ENCODE results near the gene BST1. TPM values are rescaled to one million over a fixed set of nuclear protein-coding genes. Genes with fewer than 3 reads are reported as not detected.

The BST1 gene
- total RNA-seq, 1 donor from 2014 or later: not detected

GRCh38 chr4:15718465-15718864 is 15.6 kb downstream of the BST1 start:
- Mint-ChIP-seq H3K27me3 (ENCODE audit: unreplicated experiment) (no peaks in the 10 kb centered on the region), H3K4me1 (ENCODE audit: low read depth, unreplicated experiment) (no peaks in the 10 kb centered on the region), H3K9me3 (ENCODE audit: unreplicated experiment) (no peaks in the 10 kb centered on the region), H3K36me3 (ENCODE audit: unreplicated experiment) (no peaks in the 10 kb centered on the region), H3K27ac (ENCODE audit: unreplicated experiment) (no peak overlapping the region), H3K4me3 (ENCODE audit: unreplicated experiment) (no peak overlapping the region)
- no peak for TF ChIP-seq CTCF (IDR thresholded peaks at IDR 0.05; ENCODE audit: partially characterized antibody, unreplicated experiment)
- DNase-seq: no peak

- no peak overlapping the region for H3K4me3 Mint-ChIP-seq (ENCODE audit: unreplicated experiment)
- no peak for DNase-seq
- no peaks in the 10 kb centered on the region for H3K27me3 Mint-ChIP-seq (ENCODE audit: unreplicated experiment)
- no peak overlapping the region for H3K27ac Mint-ChIP-seq (ENCODE audit: unreplicated experiment)
- H3K9me3 Mint-ChIP-seq (ENCODE audit: unreplicated experiment): no peaks in the 10 kb centered on the region
- H3K4me1 Mint-ChIP-seq (ENCODE audit: low read depth, unreplicated experiment): no peaks in the 10 kb centered on the region
- H3K36me3 Mint-ChIP-seq (ENCODE audit: unreplicated experiment): no peaks in the 10 kb centered on the region
- no peak for TF ChIP-seq CTCF (IDR thresholded peaks at IDR 0.05; ENCODE audit: partially characterized antibody, unreplicated experiment)
These were observed 16.1 kb downstream of the BST1 start for GRCh38 chr4:15718959-15719358.

- H3K4me3 Mint-ChIP-seq (ENCODE audit: unreplicated experiment): no peak overlapping the region
- no peaks in the 10 kb centered on the region for H3K36me3 Mint-ChIP-seq (ENCODE audit: unreplicated experiment)
- DNase-seq: no peak
- H3K27me3 Mint-ChIP-seq (ENCODE audit: unreplicated experiment): no peaks in the 10 kb centered on the region
- no peaks in the 10 kb centered on the region for H3K4me1 Mint-ChIP-seq (ENCODE audit: low read depth, unreplicated experiment)
- no peaks in the 10 kb centered on the region for H3K9me3 Mint-ChIP-seq (ENCODE audit: unreplicated experiment)
- H3K27ac Mint-ChIP-seq (ENCODE audit: unreplicated experiment): no peak overlapping the region
- no peak for TF ChIP-seq CTCF (IDR thresholded peaks at IDR 0.05; ENCODE audit: partially characterized antibody, unreplicated experiment)
These were observed 16.6 kb downstream of the BST1 start for GRCh38 chr4:15719506-15719905.

GRCh38 chr4:15720851-15721250 is 18.0 kb downstream of the BST1 start:
- H3K27ac Mint-ChIP-seq (ENCODE audit: unreplicated experiment): no peak overlapping the region
- H3K27me3 Mint-ChIP-seq (ENCODE audit: unreplicated experiment): no peaks in the 10 kb centered on the region
- H3K4me3 Mint-ChIP-seq (ENCODE audit: unreplicated experiment): no peak overlapping the region
- no peaks in the 10 kb centered on the region for H3K4me1 Mint-ChIP-seq (ENCODE audit: low read depth, unreplicated experiment)
- no peaks in the 10 kb centered on the region for H3K36me3 Mint-ChIP-seq (ENCODE audit: unreplicated experiment)
- no peak for DNase-seq
- no peak for TF ChIP-seq CTCF (IDR thresholded peaks at IDR 0.05; ENCODE audit: partially characterized antibody, unreplicated experiment)
- no peaks in the 10 kb centered on the region for H3K9me3 Mint-ChIP-seq (ENCODE audit: unreplicated experiment)

- no peak for DNase-seq
- Mint-ChIP-seq H3K4me3 (ENCODE audit: unreplicated experiment) (no peak overlapping the region), H3K9me3 (ENCODE audit: unreplicated experiment) (no peaks in the 10 kb centered on the region), H3K27ac (ENCODE audit: unreplicated experiment) (no peak overlapping the region), H3K27me3 (ENCODE audit: unreplicated experiment) (no peaks in the 10 kb centered on the region), H3K4me1 (ENCODE audit: low read depth, unreplicated experiment) (no peaks in the 10 kb centered on the region), H3K36me3 (ENCODE audit: unreplicated experiment) (no peaks in the 10 kb centered on the region)
- TF ChIP-seq CTCF (IDR thresholded peaks at IDR 0.05; ENCODE audit: partially characterized antibody, unreplicated experiment): no peak
These were observed 22.7 kb downstream of the BST1 start for GRCh38 chr4:15725608-15726007.
